T follicular helper cell (primary cell): Measurements from ENCODE around the gene VWA1.

ENCODE experiments used
- DNase-seq: peaks from one replicate; pipeline ENCODE4 v3.0.0-alpha.2; 2020; ENCODE audit warnings: low read depth
- total RNA-seq, 2 experiments: gene quantifications; one replicate each; lab custom pipeline; 2026; lab: John Stamatoyannopoulos, UW

Gene VWA1, protein sequence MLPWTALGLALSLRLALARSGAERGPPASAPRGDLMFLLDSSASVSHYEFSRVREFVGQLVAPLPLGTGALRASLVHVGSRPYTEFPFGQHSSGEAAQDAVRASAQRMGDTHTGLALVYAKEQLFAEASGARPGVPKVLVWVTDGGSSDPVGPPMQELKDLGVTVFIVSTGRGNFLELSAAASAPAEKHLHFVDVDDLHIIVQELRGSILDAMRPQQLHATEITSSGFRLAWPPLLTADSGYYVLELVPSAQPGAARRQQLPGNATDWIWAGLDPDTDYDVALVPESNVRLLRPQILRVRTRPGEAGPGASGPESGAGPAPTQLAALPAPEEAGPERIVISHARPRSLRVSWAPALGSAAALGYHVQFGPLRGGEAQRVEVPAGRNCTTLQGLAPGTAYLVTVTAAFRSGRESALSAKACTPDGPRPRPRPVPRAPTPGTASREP
- total RNA-seq: 0.04 to 0.18 reads per million in 2 experiments

DNA sequence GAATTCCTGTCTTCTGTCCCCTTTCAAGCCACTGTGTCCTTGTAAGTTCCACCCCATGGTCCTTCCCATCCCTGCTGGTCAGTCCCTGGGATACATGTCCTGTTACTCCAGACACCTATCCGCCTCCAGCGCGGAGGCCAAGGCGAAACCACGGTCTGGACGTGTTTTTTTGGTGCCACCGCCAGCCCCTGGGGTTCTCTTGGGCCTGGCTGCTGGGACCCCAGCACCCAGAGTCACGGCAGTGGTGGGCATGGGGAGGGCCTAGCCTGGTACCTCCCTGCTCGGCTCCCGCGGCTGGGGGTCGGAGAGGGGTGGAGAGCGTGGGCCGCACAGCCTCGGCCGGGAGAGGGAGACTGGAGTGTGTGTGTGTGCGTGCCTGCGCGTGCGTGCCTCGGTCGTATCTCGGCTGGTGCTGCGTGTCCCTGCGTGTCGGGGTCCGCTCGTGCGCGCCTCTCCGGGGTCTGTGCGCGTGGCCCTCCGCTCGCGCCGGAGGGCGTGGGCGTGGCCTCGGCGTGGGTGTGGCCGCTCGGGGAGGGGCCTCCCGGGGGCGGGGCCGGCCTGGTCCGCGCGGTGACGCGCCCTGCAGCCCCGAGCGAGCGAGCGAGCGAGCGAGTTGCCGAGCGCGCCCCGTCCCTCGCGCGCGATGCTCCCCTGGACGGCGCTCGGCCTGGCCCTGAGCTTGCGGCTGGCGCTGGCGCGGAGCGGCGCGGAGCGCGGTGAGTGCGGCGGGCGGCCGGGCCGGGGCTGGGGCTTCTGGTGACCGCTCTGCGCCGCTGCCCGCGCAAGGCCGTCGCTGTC is at the start of gene VWA1:
TSS of gene VWA1 (plus strand) at position 585 of the 798 bp plus-strand sequence. CDS start at position 644, 59 bp downstream.
- peak; percentile 30 for DNase-seq

DNA sequence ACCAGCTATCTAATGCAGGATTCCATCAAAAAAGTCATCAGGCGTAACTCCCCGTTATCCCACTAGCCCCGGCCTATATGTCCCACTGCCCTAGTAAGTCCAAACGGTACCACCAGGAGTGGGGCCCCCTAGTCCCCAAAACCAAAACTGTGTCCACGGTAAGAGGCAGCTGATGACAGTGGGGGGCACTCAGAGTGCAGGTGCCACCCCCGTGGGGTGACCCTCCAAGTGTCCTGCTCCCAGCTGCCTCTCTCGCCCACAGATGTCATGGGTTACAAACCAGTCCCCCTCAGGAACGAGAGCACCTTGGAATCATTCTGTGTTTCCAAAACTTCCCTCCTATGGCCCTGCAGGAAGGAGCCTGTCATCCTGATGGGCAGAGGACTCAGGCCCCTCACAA is 49.6 kb upstream of the VWA1 start:
- no peak for DNase-seq

DNA sequence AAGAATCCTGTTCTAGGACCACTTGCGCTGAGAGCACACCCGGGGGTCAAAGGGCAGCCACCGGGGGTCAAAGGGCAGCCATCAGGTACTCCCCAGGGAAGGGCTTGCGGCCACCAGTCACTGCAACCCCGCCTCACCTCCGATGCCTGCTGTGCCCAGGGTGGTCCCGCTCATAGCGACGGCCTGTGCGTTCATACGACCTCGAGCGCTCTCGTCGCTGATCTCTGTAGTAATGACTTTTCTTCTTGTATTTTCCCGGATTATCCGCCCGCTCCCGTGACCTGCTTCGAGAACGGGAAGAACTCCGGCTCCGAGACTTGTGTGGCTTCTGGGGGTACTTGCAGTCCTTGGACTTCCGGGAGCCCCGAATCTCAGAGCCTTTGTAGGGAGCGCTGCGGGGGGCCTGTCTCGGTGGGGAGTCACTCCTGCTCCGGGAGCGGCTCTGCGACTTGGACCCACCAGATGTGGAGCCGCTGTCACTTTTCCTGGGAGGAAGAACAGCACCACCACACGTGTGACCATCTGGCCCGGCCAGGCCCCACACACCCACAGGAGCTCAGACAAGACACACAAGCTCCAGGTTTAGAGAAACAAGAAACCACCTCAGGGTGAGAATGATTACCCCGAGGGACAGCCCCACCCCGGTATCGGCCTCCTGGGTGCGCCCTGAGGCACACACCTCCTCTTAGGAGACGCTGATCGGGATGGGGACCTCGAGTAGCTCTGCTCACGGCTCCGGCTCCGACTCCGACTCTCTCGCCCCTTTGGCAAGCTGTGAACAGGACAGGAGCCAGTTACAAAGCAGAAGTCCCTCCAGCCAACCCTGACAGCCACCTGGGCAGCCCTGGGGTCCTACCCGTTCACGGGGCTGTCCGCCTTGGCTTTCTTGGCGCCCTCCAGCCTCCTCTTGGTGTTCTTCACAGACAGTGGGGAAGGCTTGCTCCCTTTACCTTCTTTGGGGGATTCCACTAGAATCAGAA is 48.1 kb upstream of the VWA1 start:
- no peak for DNase-seq

DNA sequence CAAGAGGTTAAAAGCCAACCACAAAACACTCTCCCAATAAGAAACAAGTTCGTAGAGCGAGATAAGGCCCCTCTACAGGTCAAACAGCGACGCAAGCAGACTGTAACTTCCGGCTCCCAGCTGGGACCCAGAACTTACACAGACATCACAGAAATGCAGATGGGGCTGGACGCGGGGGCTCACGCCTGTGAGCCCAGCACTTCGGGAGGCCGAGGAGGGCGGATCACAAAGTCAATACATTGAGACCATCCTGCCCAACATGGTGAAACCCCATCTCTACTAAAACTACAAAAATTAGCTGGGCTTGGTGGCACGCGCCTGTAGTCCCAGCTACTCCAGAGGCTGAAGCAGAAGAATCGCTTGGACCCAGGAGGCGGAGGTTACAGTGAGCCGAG is 47.4 kb upstream of the VWA1 start:
- no peak for DNase-seq

DNA sequence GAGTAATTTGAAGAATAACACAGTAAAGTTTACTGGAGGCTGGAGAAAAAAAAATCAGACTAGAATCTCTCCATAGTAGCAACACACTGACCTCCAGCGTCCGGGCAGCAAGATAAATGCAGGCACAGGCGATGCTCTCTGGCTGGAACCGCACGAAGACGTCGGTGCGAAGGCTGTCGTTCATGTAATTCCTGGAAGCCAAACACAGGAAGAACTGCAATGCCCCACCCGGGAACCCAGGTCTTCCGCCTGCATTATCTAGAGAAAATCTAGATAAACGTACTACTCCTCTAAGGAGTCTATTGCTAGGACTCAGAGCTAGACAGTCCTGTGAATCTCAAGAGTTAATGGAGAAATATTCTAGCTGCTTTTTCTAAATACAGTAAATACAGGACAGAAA is 44.8 kb upstream of the VWA1 start:
- no peak for DNase-seq

DNA sequence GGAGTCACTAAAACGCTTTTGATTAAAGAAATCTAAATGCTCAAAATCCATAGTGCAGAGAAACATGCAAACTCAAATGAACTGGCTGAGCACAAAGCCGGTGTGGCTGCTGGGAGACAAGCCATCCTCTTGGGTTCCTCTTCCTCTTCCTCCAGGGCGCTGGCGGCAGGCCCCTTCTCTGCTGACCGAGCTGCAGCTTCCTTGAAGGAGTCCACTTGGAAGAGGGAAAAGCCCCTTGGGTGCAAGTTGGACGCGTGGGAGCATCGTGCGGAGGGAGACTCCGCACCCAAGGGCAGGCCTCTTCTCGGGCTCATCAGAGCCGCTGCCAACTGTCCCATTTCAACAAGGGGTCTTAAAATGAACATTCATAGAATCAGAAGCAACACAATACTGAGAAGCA is 44.3 kb upstream of the VWA1 start:
- DNase-seq: no peak

DNA sequence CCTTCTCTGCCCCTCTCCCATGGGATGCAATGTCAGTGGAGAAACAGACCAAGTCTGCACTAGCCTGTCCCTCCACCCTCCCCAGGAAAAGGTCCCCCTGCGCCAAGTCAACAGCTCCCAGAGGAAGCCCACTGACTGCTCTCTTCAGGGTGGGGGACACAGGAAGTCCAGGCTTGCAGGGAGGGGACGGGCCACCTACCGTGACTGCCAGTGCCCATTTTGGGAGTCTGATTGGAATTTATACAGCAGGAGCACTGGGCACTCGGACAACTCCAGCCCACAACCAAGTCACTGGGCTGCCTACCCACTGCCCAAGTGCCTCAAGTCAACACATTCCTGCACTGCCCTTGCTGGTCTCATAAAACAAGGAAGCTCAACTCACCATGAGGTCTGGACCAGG is 42.5 kb upstream of the VWA1 start:
- no peak for DNase-seq

DNA sequence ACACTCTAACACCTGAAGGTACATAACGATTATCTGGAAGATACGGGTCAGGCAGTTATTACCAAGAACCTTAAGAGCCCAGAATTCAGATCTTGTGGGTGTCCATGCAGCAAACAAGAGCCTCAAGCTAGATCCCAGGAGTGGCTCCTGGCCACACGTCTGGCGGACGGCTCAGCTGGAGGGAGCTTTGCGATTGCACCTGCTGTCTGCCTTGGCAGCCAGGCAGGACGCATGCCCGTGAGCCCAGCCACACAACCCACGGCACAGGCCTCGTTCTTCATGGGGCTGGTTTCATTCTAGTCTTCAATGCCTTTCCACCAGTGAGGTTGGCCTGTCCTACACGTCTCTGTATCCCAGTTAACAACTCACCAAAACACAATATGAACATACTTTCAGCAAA is 42.1 kb upstream of the VWA1 start:
- DNase-seq: no peak

DNA sequence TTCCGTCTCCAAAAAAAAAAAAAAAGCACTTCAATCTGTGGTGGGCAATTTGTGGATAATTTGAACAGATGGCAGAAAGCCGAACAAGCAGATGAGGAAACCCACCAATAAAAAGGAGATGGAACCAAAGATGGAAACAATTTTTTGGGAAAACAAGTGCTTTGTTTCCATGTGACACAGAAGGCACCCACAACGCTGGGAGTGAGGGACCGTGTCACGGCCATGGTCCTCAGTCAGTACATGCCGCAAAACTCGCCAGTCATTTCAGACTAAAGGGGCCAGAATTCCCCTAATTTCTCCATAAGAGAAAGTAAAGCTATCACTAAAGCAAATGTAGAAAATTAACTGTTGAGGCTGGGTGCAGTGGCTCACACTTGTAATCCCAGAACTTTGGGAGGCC is 41.4 kb upstream of the VWA1 start:
- DNase-seq: no peak

DNA sequence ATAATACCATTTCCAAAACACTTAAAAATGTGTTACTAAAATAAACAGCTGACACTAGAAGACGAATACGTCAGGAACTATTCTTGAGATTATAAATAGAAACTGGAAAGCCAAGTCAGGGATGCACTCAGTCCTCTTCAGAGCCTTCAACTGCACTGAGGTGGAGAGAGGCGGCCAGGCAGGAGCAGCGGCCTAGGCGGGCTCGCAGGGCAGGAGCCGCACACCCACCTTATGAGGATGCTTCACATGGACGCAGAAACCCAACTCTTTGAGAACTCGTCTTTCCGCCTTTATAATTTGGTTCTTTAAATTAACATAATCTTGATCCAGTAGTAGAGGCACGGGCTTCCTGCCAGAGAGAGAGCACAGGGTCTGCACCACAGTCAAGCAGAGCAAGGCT is 40.3 kb upstream of the VWA1 start:
- no peak for DNase-seq

DNA sequence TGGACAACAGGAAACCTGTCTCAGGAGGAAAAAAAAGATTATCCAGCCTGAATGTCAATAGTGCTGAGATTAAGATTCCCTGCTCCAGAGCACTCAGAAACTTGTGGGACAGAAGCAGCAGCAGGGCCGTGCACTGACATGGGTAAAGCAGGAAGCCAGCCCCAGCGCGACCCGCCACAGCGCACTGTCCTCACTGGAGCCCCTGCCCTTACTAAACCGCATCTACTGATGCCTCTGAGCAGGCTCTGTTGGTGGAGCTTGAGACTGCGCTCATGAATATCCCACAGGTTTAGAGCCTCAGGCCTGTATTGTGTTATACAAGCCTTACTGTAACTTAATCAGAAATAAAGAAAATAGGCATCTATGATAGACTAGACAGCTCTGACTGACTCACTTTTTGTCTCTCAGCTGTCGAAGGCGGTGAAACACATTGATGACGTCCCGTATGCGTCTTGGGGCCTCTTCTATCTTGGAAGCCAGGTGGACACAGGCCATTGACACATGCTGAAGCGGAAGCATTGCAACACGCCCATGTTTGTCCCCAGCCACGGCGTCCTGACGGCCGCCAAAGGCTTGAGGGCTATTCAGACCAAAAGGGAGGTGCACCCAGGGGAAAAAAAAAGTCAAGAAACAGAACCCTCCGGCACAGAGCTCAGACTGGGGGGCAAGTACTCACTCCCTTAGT is 37.5 kb upstream of the VWA1 start:
- DNase-seq: no peak

DNA sequence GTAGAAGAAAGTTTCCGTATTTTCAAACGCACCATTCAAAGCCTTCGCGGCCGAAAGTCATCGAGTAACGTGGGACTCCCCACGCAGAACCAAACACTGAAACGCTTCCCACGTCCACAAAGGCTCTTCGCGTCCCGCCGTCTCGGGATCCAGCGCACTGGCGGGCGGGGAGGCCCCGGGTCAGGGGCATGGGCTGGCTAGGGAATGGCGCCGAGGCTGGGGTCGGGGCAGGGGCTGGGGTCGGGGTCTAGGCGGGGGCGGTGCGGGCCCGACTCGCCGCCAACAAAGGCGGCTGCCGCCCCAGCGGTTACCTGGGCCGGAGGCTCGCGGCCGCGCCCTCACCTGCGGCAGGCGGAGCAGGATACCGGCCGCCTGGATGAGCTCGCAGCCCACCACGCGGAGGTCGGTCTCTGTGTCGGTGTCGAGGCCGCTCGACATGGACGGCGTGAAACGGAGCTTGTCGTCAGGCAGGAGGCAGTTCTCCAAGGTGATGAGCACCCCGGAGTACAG is 36.8 kb upstream of the VWA1 start:
- DNase-seq: no peak

DNA sequence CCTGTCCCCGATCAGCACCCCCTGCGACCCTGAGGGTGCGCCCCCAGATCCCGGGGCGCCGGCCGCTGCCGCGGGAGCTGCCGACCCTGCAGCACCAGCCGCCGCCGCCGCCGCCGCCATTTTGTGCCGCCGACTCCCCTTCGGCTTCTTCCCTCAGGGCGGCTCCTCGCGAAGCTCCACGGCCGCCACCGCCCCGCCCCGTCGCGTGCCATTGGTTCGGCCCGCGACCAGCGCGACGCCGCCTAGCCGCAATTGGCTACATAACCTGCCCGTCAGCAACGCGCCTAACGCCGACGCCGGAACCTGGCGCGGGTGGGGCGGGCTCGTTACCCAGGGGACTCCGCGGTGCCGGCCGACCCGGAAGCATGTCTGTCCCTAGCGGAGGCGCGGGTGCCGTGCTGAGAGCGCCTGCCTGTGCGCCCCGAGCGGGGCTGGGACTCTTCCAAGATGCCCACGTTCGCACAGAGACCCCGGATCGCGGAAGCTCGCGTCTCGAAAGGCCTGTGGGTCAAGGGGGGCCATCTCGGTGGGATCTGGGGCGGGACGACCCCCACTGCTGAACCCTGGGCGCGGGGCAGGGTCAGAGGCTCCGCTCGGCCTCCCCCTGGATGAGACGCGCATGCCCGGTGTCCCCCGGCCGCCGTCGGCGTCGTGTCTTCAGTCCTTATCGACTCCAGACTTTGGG is 36.2 kb upstream of the VWA1 start, which contains the start of gene CCNL2:
TSS of gene CCNL2 (minus strand) at position 149 of the 685 bp plus-strand sequence. CDS start at position 120, 29 bp downstream.
- DNase-seq: peak; percentile 99

DNA sequence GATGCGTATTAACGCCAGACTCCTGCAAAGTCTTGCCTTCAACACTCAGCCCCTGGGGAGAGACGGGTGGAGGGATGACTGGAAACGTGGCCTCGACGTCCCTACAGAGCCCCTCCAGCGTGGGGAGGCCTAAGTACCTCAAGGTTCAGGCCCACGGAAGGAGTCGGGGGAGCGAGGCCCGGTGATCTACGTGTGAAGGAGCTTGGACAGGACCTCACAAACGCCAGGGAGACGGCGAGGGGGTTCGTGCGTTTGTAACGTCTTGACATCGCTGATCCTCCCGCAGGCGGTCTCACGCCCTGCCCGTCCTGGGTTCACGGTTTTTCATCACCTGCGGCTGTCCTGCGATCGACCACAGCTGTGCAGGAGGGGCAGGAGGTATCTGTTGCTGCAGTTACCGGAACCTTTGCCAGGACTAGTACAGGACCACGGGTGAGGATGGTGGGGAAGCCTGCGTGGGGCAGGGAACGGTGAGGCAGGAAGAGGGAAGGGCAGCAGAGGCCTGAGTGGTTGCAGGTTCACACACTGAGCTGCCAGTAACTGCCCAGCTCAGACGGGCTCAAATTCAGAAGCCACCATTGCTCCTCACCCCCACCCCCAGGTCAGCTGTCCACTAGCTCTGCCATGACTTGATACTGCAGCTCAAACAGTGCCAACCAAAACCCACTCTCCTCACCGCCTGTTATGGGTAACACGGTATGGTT is 35.5 kb upstream of the VWA1 start:
- no peak for DNase-seq

DNA sequence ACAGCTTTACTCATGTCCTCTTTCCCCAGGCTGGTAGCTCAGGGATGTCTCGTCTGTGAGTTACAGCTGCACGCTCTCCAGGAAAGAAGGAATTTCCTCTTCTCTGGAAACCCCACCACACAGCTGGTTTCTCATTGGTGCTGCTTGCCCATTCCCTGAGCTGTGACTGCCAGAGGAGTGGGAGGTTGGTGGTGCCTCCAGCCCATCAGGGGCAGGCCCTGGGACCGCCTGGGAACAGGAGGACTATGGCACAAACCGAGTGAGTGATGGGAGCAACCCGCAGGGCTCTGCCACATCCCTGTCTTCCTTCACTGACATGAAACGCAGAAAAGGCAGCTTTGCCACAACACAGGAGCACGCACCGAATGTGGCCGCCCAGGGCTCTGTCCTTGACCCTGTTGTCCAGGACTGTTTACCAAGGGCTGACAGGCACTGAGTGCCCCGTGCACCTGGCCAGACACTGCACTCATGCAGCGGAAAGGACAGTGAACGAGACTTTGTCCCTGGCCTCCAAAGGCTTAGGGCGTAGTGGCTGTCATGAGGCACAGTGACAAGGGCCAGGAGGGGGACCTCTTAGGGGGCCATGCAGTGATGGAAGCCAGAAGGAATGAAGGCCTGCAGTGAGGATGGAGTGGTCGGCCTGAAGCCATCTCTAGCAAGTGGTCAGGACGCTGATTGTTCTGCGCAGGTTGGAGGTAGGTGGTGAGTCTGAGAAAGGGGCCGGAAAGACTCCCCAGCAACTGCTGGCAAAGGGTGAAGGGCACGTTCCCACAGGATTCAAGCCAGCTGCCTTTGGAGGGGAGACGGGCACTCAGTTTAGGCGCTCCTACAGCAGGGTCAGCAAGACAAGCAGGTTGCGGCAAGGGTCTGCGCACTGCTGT is 34.7 kb upstream of the VWA1 start:
- no peak for DNase-seq

DNA sequence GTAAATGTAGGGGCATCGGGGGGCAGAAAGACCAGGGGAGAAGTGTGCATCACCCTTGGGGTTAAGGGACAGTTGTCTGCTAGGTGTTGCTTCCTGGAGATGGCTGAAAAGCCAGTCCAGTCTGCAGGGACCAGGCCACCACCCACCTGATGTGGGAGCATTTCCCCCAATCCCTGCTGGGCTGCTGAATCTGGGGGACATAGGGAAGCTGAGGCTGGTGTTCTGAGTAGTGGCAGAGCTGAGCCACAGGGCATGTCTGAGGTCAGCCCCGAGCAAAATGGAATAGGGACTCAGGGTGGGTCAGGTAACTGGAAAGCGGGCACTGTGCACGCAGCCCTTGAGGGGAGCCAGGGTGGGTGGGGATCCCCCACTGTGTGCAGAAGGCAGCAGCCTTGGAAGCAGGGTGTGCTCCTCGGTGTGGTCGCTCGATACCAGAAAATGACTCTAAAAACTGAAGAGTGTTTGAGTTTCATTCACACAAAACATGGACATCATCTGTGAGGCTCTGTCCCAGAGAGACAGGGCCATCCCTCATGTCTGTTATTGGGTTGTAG is 34.0 kb upstream of the VWA1 start:
- no peak for DNase-seq

DNA sequence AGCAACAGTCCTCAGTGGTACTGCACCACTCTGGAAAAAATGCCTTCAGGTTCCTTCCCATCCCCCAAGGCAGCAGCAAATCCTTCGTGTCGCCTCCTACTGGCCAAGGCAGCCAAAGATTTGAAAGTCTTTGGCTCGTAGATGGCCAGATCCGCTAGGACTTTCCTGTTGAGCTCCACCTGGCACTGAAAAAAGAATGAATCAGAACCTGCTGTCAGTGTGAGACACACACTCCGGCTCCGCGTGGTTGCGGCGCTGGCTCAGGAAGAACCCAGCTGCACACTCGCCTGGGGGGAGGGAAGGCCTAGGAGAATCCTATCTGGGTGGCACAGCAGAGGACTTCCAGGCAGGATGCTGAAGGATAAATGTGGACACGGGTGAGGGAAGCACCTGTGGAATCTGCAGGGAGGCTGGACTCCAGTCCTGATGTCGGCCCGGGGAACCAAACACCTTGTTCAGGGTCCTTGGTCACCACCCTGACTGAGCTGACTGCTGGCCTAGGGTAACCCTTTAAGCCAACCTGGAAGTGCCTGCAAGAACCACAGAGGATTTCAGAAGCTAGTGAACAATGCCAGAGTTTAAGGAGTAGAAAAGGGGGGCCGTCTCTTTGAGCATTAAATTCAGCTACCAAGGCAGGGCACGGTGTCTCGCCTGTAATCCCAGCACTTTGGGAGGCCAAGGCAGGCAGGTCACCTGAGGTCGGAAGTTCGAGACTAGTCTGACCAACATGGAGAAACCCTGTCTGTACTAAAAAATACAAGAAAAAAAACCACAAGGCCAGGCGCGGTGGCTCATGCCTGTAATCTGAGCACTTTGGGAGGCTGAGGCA is 33.2 kb upstream of the VWA1 start:
- DNase-seq: no peak
